ENCODE data around the gene MTUS2.

DNA sequence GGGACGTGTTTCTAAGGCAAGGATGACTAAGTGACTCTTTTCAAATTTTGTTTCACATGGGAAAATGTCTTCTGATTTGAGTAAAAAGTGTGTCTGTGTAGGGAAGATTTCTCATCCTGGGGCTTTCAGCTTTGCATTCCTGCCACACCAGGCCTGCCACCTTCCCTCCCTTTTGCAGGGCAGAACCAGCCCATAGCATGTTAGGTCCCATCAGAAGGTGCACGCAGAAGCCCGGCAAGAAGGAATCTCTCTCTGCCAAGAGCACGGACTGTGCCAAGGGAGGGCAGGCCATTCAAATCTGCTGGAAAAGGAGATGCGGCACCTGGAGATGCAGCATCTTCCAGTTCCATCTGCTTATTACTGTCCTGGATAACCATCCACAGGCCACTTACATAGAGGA, 563.3 kb downstream of the MTUS2 start:
- TF ChIP-seq, protein P1, sequence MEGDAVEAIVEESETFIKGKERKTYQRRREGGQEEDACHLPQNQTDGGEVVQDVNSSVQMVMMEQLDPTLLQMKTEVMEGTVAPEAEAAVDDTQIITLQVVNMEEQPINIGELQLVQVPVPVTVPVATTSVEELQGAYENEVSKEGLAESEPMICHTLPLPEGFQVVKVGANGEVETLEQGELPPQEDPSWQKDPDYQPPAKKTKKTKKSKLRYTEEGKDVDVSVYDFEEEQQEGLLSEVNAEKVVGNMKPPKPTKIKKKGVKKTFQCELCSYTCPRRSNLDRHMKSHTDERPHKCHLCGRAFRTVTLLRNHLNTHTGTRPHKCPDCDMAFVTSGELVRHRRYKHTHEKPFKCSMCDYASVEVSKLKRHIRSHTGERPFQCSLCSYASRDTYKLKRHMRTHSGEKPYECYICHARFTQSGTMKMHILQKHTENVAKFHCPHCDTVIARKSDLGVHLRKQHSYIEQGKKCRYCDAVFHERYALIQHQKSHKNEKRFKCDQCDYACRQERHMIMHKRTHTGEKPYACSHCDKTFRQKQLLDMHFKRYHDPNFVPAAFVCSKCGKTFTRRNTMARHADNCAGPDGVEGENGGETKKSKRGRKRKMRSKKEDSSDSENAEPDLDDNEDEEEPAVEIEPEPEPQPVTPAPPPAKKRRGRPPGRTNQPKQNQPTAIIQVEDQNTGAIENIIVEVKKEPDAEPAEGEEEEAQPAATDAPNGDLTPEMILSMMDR (IDR thresholded peaks at IDR 0.05), result no peak
- no peak for TF ChIP-seq EP300 (IDR thresholded peaks at IDR 0.05; ENCODE audit: low read depth)
- TF ChIP-seq POLR2A (IDR thresholded peaks at IDR 0.05), result no peak
- TF ChIP-seq POLR2AphosphoS5 (IDR thresholded peaks at IDR 0.05), result no peak
